GM19372 (cell line): Measurements from ENCODE around the gene ATP4A.

ENCODE experiments used
- ATAC-seq: cut with Tn5 transposase; IDR thresholded peaks from one replicate; pipeline ENCODE4 v1.9.1; 2021; ENCODE audit warnings: mild to moderate bottlenecking, low read depth, moderate library complexity; ENCODE audit not compliant: unreplicated experiment

The ATP4A gene

GRCh38 chr19:35566738-35567137, 3.3 kb upstream of the ATP4A start:
- no peak for ATAC-seq

- ATAC-seq: no peak
These were observed 1.8 kb upstream of the ATP4A start for GRCh38 chr19:35565016-35565856.

- ATAC-seq: no peak
These were observed 682 bp downstream of the ATP4A start for GRCh38 chr19:35562776-35563175.

GRCh38 chr19:35562336-35562735, 1.1 kb downstream of the ATP4A start:
- no peak for ATAC-seq

- no peak for ATAC-seq
These were observed 2.0 kb downstream of the ATP4A start for GRCh38 chr19:35561436-35561835.

GRCh38 chr19:35560677-35561076, 2.8 kb downstream of the ATP4A start:
- no peak for ATAC-seq

- ATAC-seq: no peak
These were observed 3.2 kb downstream of the ATP4A start for GRCh38 chr19:35560271-35560670.

GRCh38 chr19:35559781-35560180, 3.7 kb downstream of the ATP4A start:
- no peak for ATAC-seq

- ATAC-seq: no peak
These were observed 4.2 kb downstream of the ATP4A start for GRCh38 chr19:35559281-35559659.

- no peak for ATAC-seq
These were observed 4.8 kb downstream of the ATP4A start for GRCh38 chr19:35558400-35559280.

- no peak for ATAC-seq
These were observed 5.7 kb downstream of the ATP4A start for GRCh38 chr19:35557539-35558399.

- ATAC-seq: no peak
These were observed 6.5 kb downstream of the ATP4A start for GRCh38 chr19:35556846-35557538.

GRCh38 chr19:35556025-35556590, 7.3 kb downstream of the ATP4A start:
- ATAC-seq: no peak

GRCh38 chr19:35555301-35556005, 8.0 kb downstream of the ATP4A start:
- no peak for ATAC-seq

- ATAC-seq: no peak
These were observed 9.4 kb downstream of the ATP4A start for GRCh38 chr19:35554076-35554475.

GRCh38 chr19:35553385-35554000, 10.0 kb downstream of the ATP4A start:
- ATAC-seq: no peak

GRCh38 chr19:35552534-35553384, 10.7 kb downstream of the ATP4A start:
- ATAC-seq: no peak
